Psoas muscle (tissue), 8 donors: ENCODE results near the gene SPEN. TPM values are rescaled to one million over a fixed set of nuclear protein-coding genes. Genes with fewer than 3 reads are reported as not detected.

Experiments
- ATAC-seq, 4 donors: fragments of 200-7000 bp; cut with Tn5 transposase; one replicate each; pipeline ENCODE4 v1.9.1; 2020; ENCODE audit warnings: moderate library complexity in 3 of 4, mild to moderate bottlenecking in 2 of 4
- DNase-seq, 2 donors: peaks; one replicate each; pipeline ENCODE4 v3.0.0-alpha.2; 2020
- H3K27ac ChIP-seq: fragments of 200-600 bp; one replicate; pipeline ENCODE4 v1.8.0; 2022
- H3K27me3 ChIP-seq, 3 donors: fragments of 200-600 bp in 1 of 3; one replicate each; pipeline versions ENCODE4 v1.6.1 to v1.8.0; 2013 to 2022; ENCODE audit warnings: low read length in 2 of 3, mild to moderate bottlenecking in 2 of 3, moderate library complexity in 1 of 3; ENCODE audit not compliant: insufficient read depth in 3 of 3
- H3K36me3 ChIP-seq, 2 donors: fragments of 200-600 bp in 1 of 2; one replicate each; pipeline versions ENCODE4 v1.6.1 to v1.8.0; 2013 to 2022; ENCODE audit warnings: low read depth in 1 of 2, mild to moderate bottlenecking in 1 of 2, moderate library complexity in 1 of 2; ENCODE audit not compliant: insufficient read depth in 1 of 2
- H3K4me1 ChIP-seq: fragments of 200-600 bp; one replicate; pipeline ENCODE4 v1.8.0; 2022
- H3K4me3 ChIP-seq: fragments of 200-600 bp; one replicate; pipeline ENCODE4 v1.8.0; 2022; ENCODE audit warnings: mild to moderate bottlenecking
- H3K9me3 ChIP-seq: fragments of 200-600 bp; one replicate; pipeline ENCODE4 v1.8.0; 2022
- CTCF ChIP-seq: fragments of 200-600 bp; IDR thresholded peaks from one replicate; pipeline ENCODE4 v1.8.0; 2022; ENCODE audit warnings: antibody characterized with exemption
- WGBS, 3 donors: extraction: QIAGEN DNeasy Blood & Tissue Kit; methylation state at CpG; one replicate each; pipeline versions ENCODE4 v1.1.6 to v1.1.7; 2013; 5-methylcytosine and 5-hydroxymethylcytosine counted together
- intact Hi-C, 2 donors: fragments of 100-400 bp; cut with DNase I; formaldehyde crosslinking; loops; one replicate each; pipeline versions ENCODE4 v1.11.0 to v1.14.2; 2022
- polyA plus RNA-seq, 3 donors: library from polyadenylated mRNA; stranded (reverse); fragments of 200-250 nt; gene quantifications; one replicate each; pipeline ENCODE4 v1.2.3, GENCODE V29; 2013
- total RNA-seq, 4 donors: library from RNA; stranded (reverse); fragmentation: NEBNext Ultra II Directional in 2 of 4; extraction: Animal tissue kit (Norgen Biotek cat#: 25700) in 2 of 4; gene quantifications; one replicate each; pipeline versions ENCODE4 v1.2.1 to v1.2.4, GENCODE V29; 2021 to 2023
- donor health status: healthy with polysubstance abuse.
- donor health status: DM: no; HTN: no; CAD: no; lungs with moderate emphysema.
- donor health status: Bipolar disorder and iron deficiency.
- donor health status: healthy.
- donor health status: DM: yes; HTN: yes; CAD: no.
- donor health status: DM: no; HTN: no; CAD: no.
- donor health status: DM: no; HTN: no; CAD: no.
- donor health status: DM: yes; HTN: yes; CAD: no.

SPEN gene
- total and polyA plus RNA-seq, 7 donors: 10.2 to 46.5 (median 38.3) TPM

- H3K27ac ChIP-seq: peak overlapping the region; percentile 48
- no peaks in the 10 kb centered on the region for H3K27me3 ChIP-seq
- no peaks in the 10 kb centered on the region for H3K9me3 ChIP-seq
- peaks cover 0 to 25% of the 10 kb centered on the region in 2 donors for H3K36me3 ChIP-seq
- TF ChIP-seq CTCF: no peak
- peaks cover 13% of the 10 kb centered on the region for H3K4me1 ChIP-seq
- intact Hi-C loops: no loop called here
- DNase-seq (peak in 1 of 2 donors; percentile 42), ATAC-seq (peak in 2 of 4 donors; percentile 27 to 34)
- WGBS, 3 donors: 60 to 71% (median 65%) methylated on average over 18 of the region's 18 CpGs
- no peak overlapping the region for H3K4me3 ChIP-seq
Measured at GRCh38 chr1:15966081-15966955, 118.8 kb downstream of the SPEN start.

- Histone ChIP-seq H3K4me1 (peaks cover 13% of the 10 kb centered on the region), H3K27me3 (no peaks in the 10 kb centered on the region), H3K27ac (no peak overlapping the region), H3K36me3 (peaks cover 2 to 31% of the 10 kb centered on the region in 2 donors), H3K4me3 (no peak overlapping the region), H3K9me3 (no peaks in the 10 kb centered on the region)
- no peak for ATAC-seq
- intact Hi-C loops: no loop called here
- DNase-seq: no peak
- TF ChIP-seq CTCF: no peak
- 95 to 96% (median 96%) methylated on average over 6 of the region's 6 CpGs for WGBS, 3 donors
Measured at GRCh38 chr1:15966956-15967344, 119.4 kb downstream of the SPEN start.

GRCh38 chr1:15968172-15968571 is 120.7 kb downstream of the SPEN start:
- H3K27me3 ChIP-seq: no peaks in the 10 kb centered on the region
- WGBS, 3 donors: 76 to 80% (median 78%) methylated on average over 5 of the region's 5 CpGs
- no peak for TF ChIP-seq CTCF
- no peak overlapping the region for H3K27ac ChIP-seq
- no peak for DNase-seq
- H3K4me1 ChIP-seq: peaks cover 13% of the 10 kb centered on the region
- intact Hi-C loops: no loop called here
- no peaks in the 10 kb centered on the region for H3K9me3 ChIP-seq
- H3K4me3 ChIP-seq: no peak overlapping the region
- peaks cover 5 to 43% of the 10 kb centered on the region in 2 donors for H3K36me3 ChIP-seq
- ATAC-seq: no peak

- DNase-seq (no peak), ATAC-seq (no peak)
- peaks cover 13% of the 10 kb centered on the region for H3K4me1 ChIP-seq
- H3K27ac ChIP-seq: no peak overlapping the region
- no peaks in the 10 kb centered on the region for H3K27me3 ChIP-seq
- peaks cover 5 to 44% of the 10 kb centered on the region in 2 donors for H3K36me3 ChIP-seq
- intact Hi-C loops: no loop called here
- WGBS, 3 donors: 98 to 100% (median 98%) methylated on average over 13 of the region's 13 CpGs
- H3K9me3 ChIP-seq: no peaks in the 10 kb centered on the region
- no peak overlapping the region for H3K4me3 ChIP-seq
- no peak for TF ChIP-seq CTCF
Measured at GRCh38 chr1:15969321-15969880, 121.9 kb downstream of the SPEN start.
